ENCODE measurements around the gene BIN1.

Gene BIN1

DNA sequence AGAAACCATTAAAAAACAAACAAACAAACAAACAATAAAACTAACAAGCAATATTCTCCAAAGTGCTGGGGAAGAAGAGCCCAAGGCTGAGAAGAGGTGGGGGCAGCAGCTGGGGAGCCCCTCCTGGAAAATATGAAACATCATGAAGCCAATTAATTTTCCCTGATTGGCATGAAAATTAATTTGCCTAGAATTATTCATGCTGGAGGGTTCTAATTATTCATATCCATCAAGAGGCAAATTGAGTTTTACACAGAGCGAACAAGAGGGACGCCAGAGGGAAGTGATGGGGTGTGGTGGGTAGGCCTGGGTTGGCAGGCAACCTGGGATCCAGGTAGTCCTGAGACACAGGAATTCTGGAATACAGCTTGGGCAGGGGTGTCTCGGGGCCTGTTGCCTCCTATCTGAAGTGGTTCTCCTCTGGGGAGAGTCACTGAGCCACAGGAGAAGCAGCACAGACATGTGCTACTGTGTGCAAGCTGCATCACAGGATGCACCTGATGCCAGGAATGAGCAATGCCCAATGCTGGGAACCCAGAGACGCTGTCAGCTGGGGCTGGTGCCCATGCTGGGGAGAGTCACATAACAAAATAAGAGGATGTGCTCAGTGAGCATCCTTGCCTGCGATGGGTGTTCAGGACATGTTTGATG, 107.7 kb downstream of the BIN1 start:
- no peak for DNase-seq (ENCODE audit: low read depth, low spot score)

DNA sequence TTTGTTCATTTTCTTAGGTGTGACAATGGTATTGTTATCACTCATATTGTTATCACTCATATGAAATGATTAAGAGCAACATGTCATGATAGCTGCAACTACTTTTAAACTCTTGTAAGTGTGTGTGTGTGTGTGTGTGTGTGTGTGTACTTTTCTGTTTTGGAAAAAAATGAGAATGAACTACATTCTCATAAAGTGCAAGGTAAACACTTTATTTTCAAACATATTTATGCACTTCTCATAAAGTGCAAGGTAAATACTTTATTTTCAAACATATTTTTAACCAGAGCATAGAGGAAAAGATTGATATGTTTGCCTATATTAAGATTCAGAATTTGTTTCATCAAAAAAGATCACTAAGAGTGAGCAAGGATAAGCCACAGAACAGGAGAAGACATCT, 108.5 kb downstream of the BIN1 start:
- DNase-seq (ENCODE audit: low read depth, low spot score) = no peak
